Measurements from ENCODE around the gene CTSF. TPM values are rescaled to one million over a fixed set of nuclear protein-coding genes. Genes with fewer than 3 reads are reported as not detected.

CTSF gene
- total and polyA plus RNA-seq, 2 donors (not counting 1 experiment from before 2014, with no cell fraction given): 17.1 to 26.6 TPM

DNA sequence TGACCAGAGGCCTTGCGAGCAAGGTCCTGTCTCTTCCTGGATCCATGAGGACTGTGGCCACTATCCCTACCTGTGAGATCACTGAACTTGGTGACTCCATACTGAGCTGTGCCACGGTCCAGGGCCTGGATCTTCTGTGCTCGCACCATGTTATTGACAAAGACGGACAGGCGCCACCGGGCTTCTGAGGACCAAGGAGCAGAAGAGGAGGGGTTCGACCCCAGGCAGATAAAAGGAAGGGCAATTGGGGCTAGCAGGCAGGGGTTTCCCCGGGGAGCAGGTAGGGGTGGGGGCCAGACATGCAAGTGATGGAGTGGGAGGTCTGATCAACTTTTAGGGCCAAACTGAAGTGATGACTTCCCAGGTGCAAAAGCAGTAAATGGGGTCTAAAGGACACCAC lies 2.2 kb downstream of the CTSF start:
- Histone ChIP-seq H3K4me1 (ENCODE audit: control insufficient read depth, extremely low read depth, insufficient read depth, low read length) (no peaks in the 10 kb centered on the region), H3K36me3 (ENCODE audit: control insufficient read depth, insufficient read depth, low read length) (no peaks in the 10 kb centered on the region), H3K4me2 (ENCODE audit: extremely low read depth, insufficient read depth, low read length) (no peak overlapping the region), H3K9ac (ENCODE audit: insufficient read depth, low read length) (no peak overlapping the region), H3K27me3 (ENCODE audit: control insufficient read depth, insufficient read depth, low read length) (peaks cover 4% of the 10 kb centered on the region), H3K9me3 (ENCODE audit: control insufficient read depth, insufficient read depth, low read depth, low read length) (no peaks in the 10 kb centered on the region), H3K79me2 (ENCODE audit: control insufficient read depth, insufficient read depth, low read length) (no peaks in the 10 kb centered on the region), H2AFZ (ENCODE audit: low read length) (no peak overlapping the region), H3K27ac (ENCODE audit: insufficient read depth, low read length) (no peak overlapping the region), H4K20me1 (ENCODE audit: control insufficient read depth, extremely low read depth, insufficient read depth, low read length) (no peaks in the 10 kb centered on the region), H3K4me3 (replicated peaks in 1 of 4; ENCODE audit: control extremely low read depth in 1 of 4, insufficient read depth in 1 of 4, low read depth in 3 of 4, low read length in 4 of 4) (no peak overlapping the region)
- no peak for TF ChIP-seq EZH2 (IDR thresholded peaks at IDR 0.05; ENCODE audit: low read length, missing control alignments)
- TF ChIP-seq, protein P1, sequence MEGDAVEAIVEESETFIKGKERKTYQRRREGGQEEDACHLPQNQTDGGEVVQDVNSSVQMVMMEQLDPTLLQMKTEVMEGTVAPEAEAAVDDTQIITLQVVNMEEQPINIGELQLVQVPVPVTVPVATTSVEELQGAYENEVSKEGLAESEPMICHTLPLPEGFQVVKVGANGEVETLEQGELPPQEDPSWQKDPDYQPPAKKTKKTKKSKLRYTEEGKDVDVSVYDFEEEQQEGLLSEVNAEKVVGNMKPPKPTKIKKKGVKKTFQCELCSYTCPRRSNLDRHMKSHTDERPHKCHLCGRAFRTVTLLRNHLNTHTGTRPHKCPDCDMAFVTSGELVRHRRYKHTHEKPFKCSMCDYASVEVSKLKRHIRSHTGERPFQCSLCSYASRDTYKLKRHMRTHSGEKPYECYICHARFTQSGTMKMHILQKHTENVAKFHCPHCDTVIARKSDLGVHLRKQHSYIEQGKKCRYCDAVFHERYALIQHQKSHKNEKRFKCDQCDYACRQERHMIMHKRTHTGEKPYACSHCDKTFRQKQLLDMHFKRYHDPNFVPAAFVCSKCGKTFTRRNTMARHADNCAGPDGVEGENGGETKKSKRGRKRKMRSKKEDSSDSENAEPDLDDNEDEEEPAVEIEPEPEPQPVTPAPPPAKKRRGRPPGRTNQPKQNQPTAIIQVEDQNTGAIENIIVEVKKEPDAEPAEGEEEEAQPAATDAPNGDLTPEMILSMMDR (conservative IDR thresholded peaks at IDR 0.05 in 1 of 2, IDR thresholded peaks at IDR 0.05 in 1 of 2; ENCODE audit: low read depth in 1 of 2, low read length in 2 of 2): no peak
- DNase-seq (ENCODE audit: low read depth in 2 of 2): no peak

DNA sequence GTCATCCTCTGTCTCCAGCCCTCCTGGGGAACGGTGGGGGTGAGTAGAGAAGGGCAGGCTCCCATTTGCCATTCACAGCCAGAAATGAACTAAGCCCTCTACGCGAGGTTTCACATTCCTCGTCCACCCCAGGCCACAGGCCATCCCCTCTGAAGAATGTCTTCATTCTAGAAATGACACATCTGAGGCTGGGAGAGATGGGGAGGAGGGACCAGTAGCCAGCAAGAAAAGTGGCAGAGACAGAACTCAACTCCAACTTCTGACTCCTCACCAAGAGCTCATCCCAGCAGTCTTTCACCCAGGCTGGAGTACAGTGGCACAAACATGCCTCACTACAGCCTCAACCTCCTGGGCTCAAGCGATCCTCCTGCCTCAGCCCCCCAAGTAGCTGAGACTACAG lies 3.4 kb downstream of the CTSF start:
- Histone ChIP-seq H3K36me3 (ENCODE audit: control insufficient read depth, insufficient read depth, low read length) (no peaks in the 10 kb centered on the region), H3K27me3 (ENCODE audit: control insufficient read depth, insufficient read depth, low read length) (peaks cover 9% of the 10 kb centered on the region), H3K27ac (ENCODE audit: insufficient read depth, low read length) (no peak overlapping the region), H3K79me2 (ENCODE audit: control insufficient read depth, insufficient read depth, low read length) (no peaks in the 10 kb centered on the region), H2AFZ (ENCODE audit: low read length) (no peak overlapping the region), H3K4me3 (replicated peaks in 1 of 4; ENCODE audit: control extremely low read depth in 1 of 4, insufficient read depth in 1 of 4, low read depth in 3 of 4, low read length in 4 of 4) (no peak overlapping the region), H3K4me2 (ENCODE audit: extremely low read depth, insufficient read depth, low read length) (no peak overlapping the region), H3K9ac (ENCODE audit: insufficient read depth, low read length) (no peak overlapping the region), H3K4me1 (ENCODE audit: control insufficient read depth, extremely low read depth, insufficient read depth, low read length) (no peaks in the 10 kb centered on the region), H4K20me1 (ENCODE audit: control insufficient read depth, extremely low read depth, insufficient read depth, low read length) (no peaks in the 10 kb centered on the region), H3K9me3 (ENCODE audit: control insufficient read depth, insufficient read depth, low read depth, low read length) (no peaks in the 10 kb centered on the region)
- DNase-seq (ENCODE audit: low read depth in 2 of 2): no peak
- TF ChIP-seq, protein P1 (conservative IDR thresholded peaks at IDR 0.05 in 1 of 2, IDR thresholded peaks at IDR 0.05 in 1 of 2; ENCODE audit: low read depth in 1 of 2, low read length in 2 of 2): no peak
- TF ChIP-seq EZH2 (IDR thresholded peaks at IDR 0.05; ENCODE audit: low read length, missing control alignments): no peak

DNA sequence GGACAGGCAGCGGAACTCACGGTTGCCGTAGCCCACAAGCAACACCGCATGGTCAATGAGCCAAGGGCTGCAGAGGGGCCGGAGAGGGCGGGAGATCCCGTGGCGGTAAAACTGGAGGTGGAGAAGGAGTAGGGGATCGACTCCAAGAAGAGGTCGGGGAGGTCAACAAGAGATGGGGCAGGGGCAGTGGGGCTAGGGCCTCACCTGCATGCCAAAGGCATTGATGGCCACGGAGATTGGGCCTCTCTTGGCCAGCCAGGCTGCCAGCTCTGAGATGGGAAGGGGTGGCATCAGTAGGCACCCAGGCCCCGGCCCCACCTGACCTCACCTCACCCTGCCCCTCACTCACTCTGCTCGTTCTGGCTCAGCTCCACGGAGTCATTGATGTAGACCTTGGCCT lies 3.9 kb downstream of the CTSF start:
- Histone ChIP-seq H3K4me3 (replicated peaks in 1 of 4; ENCODE audit: control extremely low read depth in 1 of 4, insufficient read depth in 1 of 4, low read depth in 3 of 4, low read length in 4 of 4) (no peak overlapping the region), H3K27me3 (ENCODE audit: control insufficient read depth, insufficient read depth, low read length) (peaks cover 10% of the 10 kb centered on the region)
- DNase-seq (ENCODE audit: low read depth in 2 of 2): no peak

More for the DNA sequence above, 3.9 kb downstream of the CTSF start:
- no peaks in the 10 kb centered on the region for H4K20me1 ChIP-seq (ENCODE audit: control insufficient read depth, extremely low read depth, insufficient read depth, low read length)
- no peak overlapping the region for H2AFZ ChIP-seq (ENCODE audit: low read length)
- no peaks in the 10 kb centered on the region for H3K9me3 ChIP-seq (ENCODE audit: control insufficient read depth, insufficient read depth, low read depth, low read length)
- no peak overlapping the region for H3K4me2 ChIP-seq (ENCODE audit: extremely low read depth, insufficient read depth, low read length)
- no peak overlapping the region for H3K9ac ChIP-seq (ENCODE audit: insufficient read depth, low read length)
- no peak overlapping the region for H3K27ac ChIP-seq (ENCODE audit: insufficient read depth, low read length)
- no peaks in the 10 kb centered on the region for H3K36me3 ChIP-seq (ENCODE audit: control insufficient read depth, insufficient read depth, low read length)
- no peaks in the 10 kb centered on the region for H3K4me1 ChIP-seq (ENCODE audit: control insufficient read depth, extremely low read depth, insufficient read depth, low read length)
- H3K79me2 ChIP-seq (ENCODE audit: control insufficient read depth, insufficient read depth, low read length): no peaks in the 10 kb centered on the region
- TF ChIP-seq, protein P1 (conservative IDR thresholded peaks at IDR 0.05 in 1 of 2, IDR thresholded peaks at IDR 0.05 in 1 of 2; ENCODE audit: low read depth in 1 of 2, low read length in 2 of 2): no peak
- no peak for TF ChIP-seq EZH2 (IDR thresholded peaks at IDR 0.05; ENCODE audit: low read length, missing control alignments)

Data from fibroblast of lung (primary cell).